HG03280 (cell line): ENCODE data around the gene APOO.
"Not testable (repeated sequence)": the region's sequence is repeated elsewhere in the genome, so short reads cannot be mapped to it uniquely, and the experiment has no call there.

Source experiments
- ATAC-seq: cut with Tn5 transposase; IDR thresholded peaks from one replicate; pipeline ENCODE4 v1.9.1; 2021; ENCODE audit warnings: mild to moderate bottlenecking, moderate library complexity; ENCODE audit not compliant: unreplicated experiment

APOO gene

DNA sequence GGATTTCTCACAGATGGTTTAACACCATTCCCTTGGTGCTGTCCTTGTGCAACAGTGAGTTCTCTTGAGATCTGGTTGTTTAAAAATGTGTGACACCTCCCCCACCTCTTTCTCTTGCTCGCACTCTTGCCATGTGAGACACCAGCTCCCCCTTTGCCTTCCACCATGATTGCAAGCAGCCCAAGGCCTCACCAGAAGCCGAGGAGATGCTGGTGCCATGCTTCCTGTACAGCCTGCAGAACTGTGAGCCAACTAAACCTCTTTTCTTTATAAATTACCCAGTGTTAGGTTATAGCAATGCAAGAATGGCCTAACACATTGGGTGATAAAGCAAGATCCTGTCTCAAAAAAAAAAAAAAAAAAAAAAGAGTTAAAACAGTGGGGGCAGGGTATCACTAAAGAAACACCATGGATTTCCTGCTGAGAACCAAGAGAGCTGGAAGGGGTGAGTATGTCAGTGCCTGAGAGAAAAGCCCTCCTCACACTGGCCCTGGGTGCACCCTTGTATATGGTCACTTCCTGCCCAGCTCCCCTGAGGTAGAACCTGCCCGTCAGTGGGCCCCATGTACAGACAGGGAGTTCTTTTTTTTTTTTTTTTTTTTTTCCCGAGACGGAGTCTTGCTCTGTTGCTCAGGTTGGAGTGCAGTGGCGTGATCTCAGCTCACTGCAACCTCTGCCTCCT is 46.4 kb downstream of the APOO start:
- no peak for ATAC-seq

DNA sequence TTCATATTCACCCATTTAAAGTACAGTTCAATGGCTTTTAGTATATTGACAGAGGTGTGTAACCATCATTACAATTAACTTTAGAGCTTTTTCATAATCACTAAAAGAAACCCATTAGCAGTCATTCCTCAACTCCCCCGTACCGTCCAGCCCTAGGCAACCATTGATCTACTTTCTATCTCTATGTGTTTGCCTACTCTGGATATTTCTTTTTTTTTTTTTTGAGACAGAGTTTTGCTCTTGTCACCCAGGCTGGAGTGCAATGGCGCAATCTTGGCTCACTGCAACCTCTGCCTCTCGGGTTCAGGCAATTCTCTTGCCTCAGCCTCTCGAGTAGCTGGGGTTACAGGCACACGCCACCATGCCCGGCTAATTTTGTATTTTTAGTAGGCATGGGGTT is 48.5 kb downstream of the APOO start:
- not testable (repeated sequence) for ATAC-seq

DNA sequence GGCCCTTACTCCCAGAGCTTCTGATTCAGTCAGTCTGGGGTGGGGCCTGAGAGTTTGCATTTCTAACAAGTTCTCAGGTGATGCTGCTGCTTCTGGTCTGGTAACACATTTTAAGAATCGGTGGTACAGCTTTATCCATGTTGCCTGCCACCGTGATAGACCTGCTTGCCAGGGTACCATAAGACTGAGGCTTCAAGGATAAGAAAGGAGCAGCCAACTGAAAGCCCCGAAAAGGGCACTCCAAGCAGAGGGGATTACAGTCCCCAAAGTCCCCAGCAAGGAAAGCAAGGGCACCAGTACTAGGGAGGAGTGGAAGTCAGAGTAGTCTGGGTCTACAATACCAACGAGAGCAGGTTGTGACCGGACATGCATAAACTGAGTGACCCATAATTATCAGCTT is 49.8 kb downstream of the APOO start:
- no peak for ATAC-seq

DNA sequence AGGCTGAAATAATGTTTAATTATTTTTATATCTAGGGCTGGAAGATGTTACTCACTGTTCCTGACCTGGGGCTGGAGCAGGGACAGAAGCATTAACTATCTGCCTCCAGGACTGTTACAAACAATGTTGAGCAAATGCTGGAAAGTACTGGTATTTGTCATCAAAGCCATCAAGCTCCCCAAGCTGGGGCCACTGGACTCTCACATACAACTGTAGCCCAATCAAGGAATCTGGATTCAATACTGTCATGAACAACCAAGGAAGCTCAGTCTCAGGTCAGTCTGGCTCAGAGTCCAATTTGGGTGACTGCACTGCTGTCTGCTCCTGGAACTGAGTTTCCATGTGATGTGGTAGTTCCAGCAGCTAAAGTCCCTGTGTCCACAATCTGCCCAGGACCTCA is 50.4 kb downstream of the APOO start:
- no peak for ATAC-seq

DNA sequence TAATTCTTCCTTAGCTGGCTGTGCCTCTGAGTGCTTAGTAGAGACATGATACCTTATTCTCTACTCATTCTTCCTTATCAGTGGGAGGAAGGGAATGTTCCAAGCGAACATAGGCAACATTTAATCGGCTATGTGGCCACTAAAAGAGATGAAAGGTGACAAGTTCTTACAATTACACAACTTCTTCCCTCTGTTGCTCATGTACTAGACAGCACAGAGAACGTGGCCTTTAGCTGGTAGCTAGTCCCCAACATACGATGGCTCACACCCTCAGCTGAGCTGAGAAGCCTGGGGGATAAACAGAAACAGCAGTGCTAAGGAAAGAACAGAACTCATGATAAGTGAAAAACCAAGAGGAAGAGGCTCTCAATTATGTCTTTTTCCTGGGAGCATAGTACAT is 52.2 kb downstream of the APOO start:
- no peak for ATAC-seq

DNA sequence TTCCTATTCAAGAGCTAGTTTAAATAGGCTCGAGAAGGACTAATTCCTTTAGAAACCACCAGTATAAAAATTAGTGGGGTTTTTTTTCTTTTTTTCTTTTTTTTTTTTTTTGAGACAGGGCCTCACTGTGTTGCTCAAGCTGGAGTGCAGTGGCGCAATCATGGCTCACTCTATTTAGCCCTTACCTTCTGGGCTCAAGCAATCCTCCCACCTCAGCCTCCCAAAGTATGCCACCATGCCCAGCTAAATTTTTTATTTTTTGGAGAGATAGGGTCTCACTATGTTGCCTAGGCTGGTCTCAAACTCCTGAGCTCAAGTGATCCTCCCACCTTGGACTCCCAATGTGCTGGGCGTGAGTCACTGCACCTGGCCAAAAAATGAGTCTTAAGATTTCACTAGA is 52.8 kb downstream of the APOO start:
- ATAC-seq = no peak

DNA sequence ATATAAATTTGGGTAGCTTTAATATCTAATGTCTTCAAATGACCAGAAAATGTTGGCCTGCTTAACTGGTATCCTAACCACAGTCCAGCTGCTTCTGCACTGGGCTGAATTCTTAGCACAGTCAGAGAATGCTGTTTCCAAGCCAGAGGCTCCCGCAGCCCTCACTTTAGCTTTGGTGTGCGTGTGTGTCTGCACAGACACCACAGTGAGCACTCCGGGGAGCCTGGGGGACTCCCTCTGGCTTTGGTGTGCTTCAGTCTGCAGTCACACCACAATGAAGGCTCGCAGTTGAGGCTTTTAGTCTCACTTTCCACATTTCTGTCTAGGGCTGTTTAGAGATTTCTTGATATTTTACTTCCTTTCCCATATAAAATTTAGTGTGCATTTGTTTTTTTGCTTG is 53.6 kb downstream of the APOO start:
- ATAC-seq = no peak

DNA sequence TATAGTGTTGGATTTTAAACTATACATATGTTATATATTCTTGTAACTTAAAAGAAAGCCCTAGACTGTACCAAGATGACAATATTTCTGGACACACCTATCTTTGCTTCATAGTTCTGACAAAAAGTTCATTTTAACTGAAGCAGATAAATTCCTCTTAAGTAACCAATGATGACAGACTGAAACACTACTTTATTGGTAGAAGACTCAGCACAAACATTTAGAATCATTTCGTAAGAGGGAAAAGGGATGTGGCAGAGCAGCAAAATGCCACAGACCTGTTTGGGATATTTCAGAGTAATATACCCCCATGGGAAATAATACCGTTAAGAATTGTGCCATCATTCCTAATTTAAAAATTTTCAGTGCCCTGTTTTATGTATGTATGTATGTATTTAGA is 56.2 kb downstream of the APOO start:
- no peak for ATAC-seq

DNA sequence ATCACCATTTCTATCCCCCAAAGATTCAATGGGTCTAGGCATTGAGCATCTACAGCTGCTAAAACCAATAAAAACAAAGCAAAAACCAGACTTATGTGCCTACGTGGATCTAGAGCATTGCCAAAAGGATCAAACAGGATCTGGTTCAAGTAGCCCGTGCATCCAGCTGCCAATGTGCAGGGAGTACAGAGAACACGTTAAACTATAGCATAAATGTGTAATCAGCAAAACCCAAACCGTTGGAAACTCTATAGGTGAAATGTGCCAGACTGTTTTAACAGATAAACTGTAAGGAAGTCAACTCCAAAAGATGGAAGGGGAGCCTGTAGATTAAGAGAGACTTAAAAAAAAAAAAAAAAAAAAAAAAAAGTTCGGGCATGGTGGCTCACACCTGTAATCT is 58.5 kb downstream of the APOO start:
- no peak for ATAC-seq

DNA sequence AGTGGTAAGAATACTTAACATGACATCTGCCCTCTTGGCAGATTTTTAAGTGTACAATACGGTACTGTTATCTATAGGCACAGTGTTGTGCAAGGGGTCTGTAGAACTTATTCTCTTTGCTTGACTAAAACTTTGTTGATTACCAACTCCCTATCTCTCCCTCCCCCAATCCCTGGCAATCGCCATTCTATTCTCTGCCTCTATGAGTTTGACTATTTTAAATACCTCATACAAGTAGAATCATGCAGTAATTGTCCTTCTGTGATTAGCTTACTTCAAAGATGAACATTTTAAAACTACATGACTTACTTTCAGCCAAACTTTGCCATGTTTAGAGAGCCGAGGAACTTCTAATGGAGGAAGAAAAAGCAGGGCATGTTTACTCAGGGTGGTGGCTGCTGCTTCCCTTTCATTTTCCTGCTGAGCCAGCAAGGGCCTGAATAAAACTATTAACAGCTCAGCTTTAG is 62.4 kb downstream of the APOO start:
- no peak for ATAC-seq

DNA sequence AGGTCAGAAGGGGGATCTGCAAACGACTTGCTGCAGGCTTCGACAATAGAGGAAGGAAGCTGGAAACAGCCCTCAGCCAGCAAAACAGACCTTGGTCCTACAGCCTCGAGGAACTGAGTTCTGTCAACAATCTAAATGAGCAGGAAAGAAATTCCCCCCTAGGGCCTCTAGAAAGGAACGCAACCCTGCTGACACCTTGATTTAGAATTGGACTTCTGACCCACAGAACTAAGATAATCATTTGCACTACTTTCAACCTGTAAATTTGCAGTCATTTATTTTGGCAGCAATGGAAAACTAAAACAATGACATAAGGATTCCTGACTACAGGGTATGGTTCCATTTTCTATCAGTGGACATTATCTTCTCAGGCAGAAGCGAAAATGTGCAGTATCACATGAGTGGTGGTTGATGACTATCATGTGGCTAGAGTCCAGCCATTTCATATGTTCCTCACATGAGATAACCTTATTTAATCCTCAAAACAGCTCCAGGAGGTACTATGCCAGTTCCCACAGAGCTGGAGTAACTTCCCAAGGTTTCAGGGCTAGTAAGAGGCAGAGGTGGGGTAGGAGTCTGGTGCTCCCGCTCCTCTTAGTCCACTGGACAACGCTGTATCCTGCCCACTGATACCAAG is 63.1 kb downstream of the APOO start:
- ATAC-seq = no peak

DNA sequence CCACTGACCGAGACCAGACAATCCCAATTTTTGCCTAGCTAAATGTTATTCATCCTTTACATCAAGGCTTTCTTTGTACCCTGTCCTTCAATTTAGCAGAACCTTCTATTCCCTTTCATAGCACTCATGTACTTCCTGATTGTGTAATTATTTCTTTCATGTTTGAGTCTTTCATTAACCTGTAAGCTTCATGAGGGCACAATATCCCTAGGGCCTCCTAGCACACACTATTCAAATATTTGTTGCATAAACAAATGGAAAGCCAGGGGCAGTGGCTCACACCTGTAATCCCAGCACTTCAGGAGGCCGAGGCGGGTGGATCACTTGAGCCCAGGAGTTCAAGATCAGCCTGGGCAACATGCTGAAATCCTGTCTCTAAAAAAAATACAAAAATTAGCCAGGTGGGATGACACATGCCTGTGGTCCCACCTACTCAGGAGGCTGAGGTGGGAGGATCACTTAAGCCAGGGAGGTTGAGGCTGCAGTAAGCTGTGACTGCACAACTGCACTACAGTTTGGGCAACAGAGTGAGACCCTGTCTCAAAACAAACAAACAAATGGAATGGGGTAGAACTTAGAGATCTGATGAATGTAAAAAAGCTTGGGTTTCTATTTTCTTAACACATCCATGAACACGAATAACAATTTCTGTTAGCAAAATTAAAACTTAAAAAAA is 65.8 kb downstream of the APOO start:
- no peak for ATAC-seq

DNA sequence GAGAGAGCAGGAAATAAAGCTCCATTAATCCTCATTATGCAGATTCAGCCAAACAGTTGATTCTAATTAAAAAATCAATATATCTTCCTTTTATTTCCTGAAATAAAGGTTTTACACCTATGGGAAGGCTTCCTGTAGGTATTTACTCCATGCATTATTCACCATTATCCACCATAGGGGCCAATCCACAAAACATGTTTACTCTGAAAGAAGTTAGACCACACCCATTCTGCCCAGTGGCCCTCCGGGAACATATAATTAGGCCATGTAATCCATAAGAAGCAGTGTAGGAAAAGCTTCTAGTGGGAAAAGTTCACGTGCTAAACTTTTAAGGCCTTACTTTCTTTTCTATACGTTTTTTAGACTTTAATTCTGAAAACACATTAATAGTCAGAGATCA is 67.1 kb downstream of the APOO start:
- ATAC-seq = no peak

DNA sequence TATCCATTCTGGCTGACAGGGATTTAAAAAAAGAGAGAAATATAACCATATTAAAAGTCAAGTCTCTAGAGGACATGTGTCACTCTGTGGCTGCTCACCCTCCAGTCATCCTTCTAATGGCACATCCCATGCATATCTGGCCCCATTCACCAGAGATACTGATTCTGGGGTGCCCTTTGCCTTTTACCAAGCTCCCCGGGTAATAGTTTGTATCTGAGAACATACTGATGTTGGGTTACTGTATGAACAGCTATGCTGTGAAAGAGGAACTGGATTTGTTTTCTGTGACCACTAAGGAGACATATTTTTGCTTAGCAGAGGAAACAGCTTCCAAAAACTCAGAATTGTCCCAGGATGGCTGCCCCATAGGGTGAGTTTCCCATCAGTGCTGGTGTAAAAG is 68.8 kb downstream of the APOO start:
- no peak for ATAC-seq

DNA sequence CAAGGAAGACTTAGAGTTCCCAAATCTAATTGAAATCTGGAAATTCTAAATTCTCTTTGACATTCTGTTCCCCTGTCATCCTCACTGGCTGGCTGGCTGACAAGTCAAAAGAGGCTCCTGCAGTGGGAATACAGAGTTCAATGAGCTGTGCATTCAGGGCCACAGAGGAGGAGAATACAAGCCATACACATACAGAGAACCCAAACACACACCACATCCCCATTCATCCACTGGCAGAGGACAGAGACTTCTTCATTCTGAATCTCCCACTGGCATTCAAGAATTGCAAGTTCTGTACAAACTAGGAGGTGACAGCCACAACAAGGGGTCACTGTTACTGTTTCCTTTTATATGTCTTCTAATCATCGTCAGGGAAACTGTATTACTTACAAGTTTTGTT is 75.0 kb downstream of the APOO start:
- ATAC-seq = no peak

DNA sequence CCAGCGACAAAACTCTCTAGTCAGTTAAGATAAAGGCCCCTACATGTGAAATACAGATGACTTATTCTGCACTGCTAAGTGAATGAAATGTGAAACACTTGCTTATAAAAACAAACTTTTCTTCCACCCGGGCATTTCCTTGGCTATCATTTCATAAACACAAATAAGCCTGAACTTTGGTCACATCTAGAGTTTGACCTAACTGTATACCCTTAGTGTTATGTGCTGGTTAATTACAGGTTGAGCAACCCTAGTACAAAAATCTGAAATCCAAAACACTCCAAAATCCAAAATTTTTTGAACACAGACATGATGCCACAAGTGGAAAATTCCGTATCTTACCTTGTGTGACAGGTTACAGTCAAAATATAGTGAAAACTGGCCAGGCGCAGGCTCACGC is 78.9 kb downstream of the APOO start:
- ATAC-seq = no peak

DNA sequence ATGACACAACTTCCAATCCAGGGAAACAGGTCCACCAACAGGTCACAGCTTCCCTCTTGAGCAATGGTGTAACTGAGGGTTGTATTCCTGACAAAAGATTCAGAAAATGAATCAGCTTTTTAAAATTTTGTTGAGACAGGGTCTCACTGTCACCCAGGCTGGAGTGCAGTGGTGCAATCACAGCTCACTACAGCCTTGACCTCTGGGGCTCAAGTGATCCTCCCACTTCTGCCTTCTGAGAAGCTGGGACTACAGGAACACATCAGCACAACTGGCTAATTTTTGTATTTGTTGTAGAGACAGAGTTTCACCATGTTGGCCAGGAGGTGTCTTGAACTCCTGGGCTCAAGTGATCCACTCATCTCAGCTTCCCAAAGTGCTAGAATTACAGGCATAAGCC is 81.1 kb downstream of the APOO start:
- ATAC-seq = no peak

DNA sequence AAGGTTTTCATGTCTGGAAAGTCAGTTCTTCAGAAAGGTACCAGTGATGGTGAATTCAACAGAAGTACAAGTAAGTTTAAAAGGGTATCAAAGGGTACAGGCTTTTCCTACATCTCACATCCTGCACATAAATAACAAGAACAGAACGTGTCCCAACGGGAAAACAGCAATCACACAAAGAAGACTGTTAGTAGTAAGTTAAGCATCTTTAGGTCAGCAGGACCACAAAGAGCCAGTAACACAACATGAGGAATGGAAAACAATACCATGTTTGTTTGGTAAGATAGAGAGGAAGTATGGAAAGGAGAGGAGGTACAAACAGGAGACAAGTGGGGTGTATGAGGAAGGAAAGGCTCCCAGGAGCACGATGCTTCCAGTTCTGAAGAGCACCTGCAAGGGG is 81.5 kb downstream of the APOO start:
- no peak for ATAC-seq

DNA sequence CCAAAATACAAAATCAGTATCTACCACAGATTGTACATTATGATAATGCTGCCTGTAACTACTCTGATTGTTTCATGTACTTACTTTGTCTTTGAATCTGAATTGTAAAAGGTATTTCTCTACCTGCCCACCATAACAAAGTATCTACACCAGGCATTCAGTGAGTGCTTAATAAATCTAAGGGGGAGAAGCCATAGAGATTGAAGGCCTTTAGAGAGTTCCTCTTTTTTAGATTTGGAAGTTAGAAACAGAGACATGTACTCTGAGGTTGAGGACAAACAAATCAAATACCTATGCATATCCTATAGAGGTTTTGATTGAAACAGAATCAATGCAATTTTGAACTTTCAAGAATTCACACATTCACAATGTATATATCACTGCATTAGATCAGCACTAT is 82.1 kb downstream of the APOO start:
- ATAC-seq = no peak

DNA sequence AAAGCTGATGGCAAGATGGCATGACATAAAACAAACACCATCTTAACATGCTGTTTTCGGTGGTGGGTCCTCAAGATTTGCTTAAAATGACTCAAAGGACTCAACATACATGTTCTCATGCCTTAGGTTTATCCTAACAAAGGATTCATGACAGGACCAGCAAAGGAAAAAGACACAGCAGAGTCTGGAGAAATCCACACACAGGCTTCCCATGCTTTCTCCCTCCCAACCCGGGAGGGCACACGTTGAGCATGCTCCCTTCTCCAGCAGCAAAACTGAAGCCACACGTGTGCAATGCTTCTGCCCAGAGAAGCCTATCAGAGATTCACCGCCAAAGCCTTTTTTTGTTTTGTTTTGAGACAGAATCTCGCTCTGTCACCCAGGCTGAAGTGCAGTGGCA is 84.9 kb downstream of the APOO start:
- no peak for ATAC-seq

DNA sequence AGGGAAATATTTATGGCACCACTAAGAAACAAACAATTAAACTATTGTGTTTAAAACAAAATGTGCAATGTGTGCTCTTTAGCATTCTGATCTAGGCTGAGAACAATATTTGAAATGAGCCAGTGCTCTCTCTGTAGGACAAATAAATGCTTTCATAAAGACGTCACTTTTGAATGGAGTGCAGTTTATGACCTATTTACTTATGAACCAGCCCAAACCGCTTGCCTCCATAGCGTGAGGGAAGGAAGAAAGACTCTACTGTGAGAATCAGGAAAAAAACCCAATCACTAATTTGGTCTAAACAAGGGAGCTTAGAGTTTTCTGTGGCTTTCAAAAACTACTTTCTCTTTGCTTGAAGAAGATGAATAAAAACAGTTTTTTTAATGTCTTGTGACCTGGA is 85.3 kb downstream of the APOO start:
- no peak for ATAC-seq

DNA sequence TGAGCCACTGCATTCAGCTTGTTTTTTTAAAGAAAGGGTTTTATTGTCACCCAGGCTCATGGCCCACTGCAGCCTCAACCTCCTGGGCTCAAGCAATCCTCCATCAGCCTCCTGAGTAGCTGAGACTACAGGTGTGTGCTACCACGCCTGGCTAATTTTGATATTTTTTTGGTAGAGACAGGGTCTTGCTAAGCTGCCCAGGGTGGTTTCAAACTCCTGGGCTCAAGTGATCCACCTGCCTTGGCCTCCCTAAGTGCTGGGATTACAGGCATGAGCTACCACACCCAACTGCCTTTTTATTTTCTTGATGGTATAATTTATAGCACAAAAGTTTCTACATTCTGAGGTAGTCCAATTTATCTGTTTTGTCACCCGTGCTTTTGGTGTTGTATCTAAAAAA is 85.9 kb downstream of the APOO start:
- ATAC-seq = no peak
